ENCODE results near the gene YIPF7. TPM values are rescaled to one million over a fixed set of nuclear protein-coding genes. Genes with fewer than 3 reads are reported as not detected.

The YIPF7 gene
- total and polyA plus RNA-seq, 4 donors, result not detected

DNA sequence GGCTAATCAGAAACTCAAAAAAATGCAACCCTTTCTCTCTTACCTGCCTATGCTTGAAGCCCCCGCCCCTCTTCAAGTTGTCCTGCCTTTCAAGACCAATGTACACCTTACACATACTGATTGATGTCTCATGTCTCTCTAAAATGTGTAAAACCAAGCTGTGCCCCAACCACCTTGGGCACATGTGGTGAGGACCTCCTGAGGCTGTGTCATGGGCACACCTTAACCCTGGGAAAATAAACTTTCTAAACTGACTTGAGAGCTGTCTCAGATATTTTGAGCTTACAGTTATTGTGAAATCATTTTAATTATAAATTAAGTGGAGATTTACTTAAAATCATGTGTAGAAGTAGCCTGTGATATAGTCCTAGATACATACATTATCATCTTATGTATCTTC is 49.0 kb upstream of the YIPF7 start:
- Histone ChIP-seq H3K27me3 (ENCODE audit: control insufficient read depth in 4 of 4, insufficient read depth in 4 of 4, low read length in 3 of 4) (no peaks in the 10 kb centered on the region), H3K4me3 (ENCODE audit: low read depth in 1 of 3, low read length in 3 of 3) (no peak overlapping the region), H3K4me1 (ENCODE audit: control insufficient read depth in 4 of 4, insufficient read depth in 4 of 4, low read length in 3 of 4) (no peaks in the 10 kb centered on the region), H3K9me3 (ENCODE audit: control insufficient read depth in 4 of 4, low read length in 3 of 4) (no peaks in the 10 kb centered on the region), H3K27ac (ENCODE audit: low read depth in 1 of 2, low read length in 2 of 2) (no peak overlapping the region), H3K36me3 (ENCODE audit: control insufficient read depth in 4 of 4, insufficient read depth in 3 of 4, low read depth in 1 of 4, low read length in 3 of 4) (peaks cover 2 to 36% (median 25%) of the 10 kb centered on the region in 4 donors), H3K9ac (ENCODE audit: low read depth in 1 of 2, low read length in 2 of 2) (no peak overlapping the region)
- no peak for TF ChIP-seq YY1 (IDR thresholded peaks at IDR 0.05)
- TF ChIP-seq JUND (IDR thresholded peaks at IDR 0.05), result no peak
- TF ChIP-seq, protein P1, sequence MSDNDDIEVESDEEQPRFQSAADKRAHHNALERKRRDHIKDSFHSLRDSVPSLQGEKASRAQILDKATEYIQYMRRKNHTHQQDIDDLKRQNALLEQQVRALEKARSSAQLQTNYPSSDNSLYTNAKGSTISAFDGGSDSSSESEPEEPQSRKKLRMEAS (IDR thresholded peaks at IDR 0.05), result no peak
- TF ChIP-seq, protein P2, sequence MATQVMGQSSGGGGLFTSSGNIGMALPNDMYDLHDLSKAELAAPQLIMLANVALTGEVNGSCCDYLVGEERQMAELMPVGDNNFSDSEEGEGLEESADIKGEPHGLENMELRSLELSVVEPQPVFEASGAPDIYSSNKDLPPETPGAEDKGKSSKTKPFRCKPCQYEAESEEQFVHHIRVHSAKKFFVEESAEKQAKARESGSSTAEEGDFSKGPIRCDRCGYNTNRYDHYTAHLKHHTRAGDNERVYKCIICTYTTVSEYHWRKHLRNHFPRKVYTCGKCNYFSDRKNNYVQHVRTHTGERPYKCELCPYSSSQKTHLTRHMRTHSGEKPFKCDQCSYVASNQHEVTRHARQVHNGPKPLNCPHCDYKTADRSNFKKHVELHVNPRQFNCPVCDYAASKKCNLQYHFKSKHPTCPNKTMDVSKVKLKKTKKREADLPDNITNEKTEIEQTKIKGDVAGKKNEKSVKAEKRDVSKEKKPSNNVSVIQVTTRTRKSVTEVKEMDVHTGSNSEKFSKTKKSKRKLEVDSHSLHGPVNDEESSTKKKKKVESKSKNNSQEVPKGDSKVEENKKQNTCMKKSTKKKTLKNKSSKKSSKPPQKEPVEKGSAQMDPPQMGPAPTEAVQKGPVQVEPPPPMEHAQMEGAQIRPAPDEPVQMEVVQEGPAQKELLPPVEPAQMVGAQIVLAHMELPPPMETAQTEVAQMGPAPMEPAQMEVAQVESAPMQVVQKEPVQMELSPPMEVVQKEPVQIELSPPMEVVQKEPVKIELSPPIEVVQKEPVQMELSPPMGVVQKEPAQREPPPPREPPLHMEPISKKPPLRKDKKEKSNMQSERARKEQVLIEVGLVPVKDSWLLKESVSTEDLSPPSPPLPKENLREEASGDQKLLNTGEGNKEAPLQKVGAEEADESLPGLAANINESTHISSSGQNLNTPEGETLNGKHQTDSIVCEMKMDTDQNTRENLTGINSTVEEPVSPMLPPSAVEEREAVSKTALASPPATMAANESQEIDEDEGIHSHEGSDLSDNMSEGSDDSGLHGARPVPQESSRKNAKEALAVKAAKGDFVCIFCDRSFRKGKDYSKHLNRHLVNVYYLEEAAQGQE (IDR thresholded peaks at IDR 0.05), result no peak
- no peak for TF ChIP-seq NR2F2 (IDR thresholded peaks at IDR 0.05)
- no peak for DNase-seq (ENCODE audit: low spot score)
- 97% methylated on average over 1 of the region's 1 CpG for WGBS

GRCh38 chr4:44684648-44685047 is 33.2 kb upstream of the YIPF7 start:
- TF ChIP-seq, protein P3, sequence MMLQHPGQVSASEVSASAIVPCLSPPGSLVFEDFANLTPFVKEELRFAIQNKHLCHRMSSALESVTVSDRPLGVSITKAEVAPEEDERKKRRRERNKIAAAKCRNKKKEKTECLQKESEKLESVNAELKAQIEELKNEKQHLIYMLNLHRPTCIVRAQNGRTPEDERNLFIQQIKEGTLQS (IDR thresholded peaks at IDR 0.05), result no peak
- TF ChIP-seq, protein P4, sequence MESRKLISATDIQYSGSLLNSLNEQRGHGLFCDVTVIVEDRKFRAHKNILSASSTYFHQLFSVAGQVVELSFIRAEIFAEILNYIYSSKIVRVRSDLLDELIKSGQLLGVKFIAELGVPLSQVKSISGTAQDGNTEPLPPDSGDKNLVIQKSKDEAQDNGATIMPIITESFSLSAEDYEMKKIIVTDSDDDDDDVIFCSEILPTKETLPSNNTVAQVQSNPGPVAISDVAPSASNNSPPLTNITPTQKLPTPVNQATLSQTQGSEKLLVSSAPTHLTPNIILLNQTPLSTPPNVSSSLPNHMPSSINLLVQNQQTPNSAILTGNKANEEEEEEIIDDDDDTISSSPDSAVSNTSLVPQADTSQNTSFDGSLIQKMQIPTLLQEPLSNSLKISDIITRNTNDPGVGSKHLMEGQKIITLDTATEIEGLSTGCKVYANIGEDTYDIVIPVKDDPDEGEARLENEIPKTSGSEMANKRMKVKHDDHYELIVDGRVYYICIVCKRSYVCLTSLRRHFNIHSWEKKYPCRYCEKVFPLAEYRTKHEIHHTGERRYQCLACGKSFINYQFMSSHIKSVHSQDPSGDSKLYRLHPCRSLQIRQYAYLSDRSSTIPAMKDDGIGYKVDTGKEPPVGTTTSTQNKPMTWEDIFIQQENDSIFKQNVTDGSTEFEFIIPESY (IDR thresholded peaks at IDR 0.05), result no peak
- TF ChIP-seq GABPA (IDR thresholded peaks at IDR 0.05 in 1 of 2, conservative IDR thresholded peaks at IDR 0.05 in 1 of 2), result no peak
- no peak for TF ChIP-seq FOXA2 (IDR thresholded peaks at IDR 0.05)
- no peak for TF ChIP-seq FOXA1 (IDR thresholded peaks at IDR 0.05)
- TF ChIP-seq SP1 (IDR thresholded peaks at IDR 0.05), result no peak
- TF ChIP-seq EGR1 (IDR thresholded peaks at IDR 0.05; ENCODE audit: low read depth in 2 of 2), result no peak
- TF ChIP-seq TAF1 (conservative IDR thresholded peaks at IDR 0.05), result no peak
- TF ChIP-seq, protein P1 (IDR thresholded peaks at IDR 0.05), result no peak
- TF ChIP-seq NR2F2 (IDR thresholded peaks at IDR 0.05), result no peak
- TF ChIP-seq, protein P2 (IDR thresholded peaks at IDR 0.05), result no peak
- TF ChIP-seq RAD21 (IDR thresholded peaks at IDR 0.05), result no peak
- no peak for TF ChIP-seq RXRA (IDR thresholded peaks at IDR 0.05)
- TF ChIP-seq, protein P5, sequence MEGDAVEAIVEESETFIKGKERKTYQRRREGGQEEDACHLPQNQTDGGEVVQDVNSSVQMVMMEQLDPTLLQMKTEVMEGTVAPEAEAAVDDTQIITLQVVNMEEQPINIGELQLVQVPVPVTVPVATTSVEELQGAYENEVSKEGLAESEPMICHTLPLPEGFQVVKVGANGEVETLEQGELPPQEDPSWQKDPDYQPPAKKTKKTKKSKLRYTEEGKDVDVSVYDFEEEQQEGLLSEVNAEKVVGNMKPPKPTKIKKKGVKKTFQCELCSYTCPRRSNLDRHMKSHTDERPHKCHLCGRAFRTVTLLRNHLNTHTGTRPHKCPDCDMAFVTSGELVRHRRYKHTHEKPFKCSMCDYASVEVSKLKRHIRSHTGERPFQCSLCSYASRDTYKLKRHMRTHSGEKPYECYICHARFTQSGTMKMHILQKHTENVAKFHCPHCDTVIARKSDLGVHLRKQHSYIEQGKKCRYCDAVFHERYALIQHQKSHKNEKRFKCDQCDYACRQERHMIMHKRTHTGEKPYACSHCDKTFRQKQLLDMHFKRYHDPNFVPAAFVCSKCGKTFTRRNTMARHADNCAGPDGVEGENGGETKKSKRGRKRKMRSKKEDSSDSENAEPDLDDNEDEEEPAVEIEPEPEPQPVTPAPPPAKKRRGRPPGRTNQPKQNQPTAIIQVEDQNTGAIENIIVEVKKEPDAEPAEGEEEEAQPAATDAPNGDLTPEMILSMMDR (IDR thresholded peaks at IDR 0.05; ENCODE audit: low read depth, low read length, missing input control), result no peak
- no peak for TF ChIP-seq YY1 (IDR thresholded peaks at IDR 0.05)
- TF ChIP-seq HNF4G (IDR thresholded peaks at IDR 0.05), result no peak
- no peak for DNase-seq (ENCODE audit: low spot score)
- Histone ChIP-seq H3K27ac (ENCODE audit: low read depth in 1 of 2, low read length in 2 of 2) (no peak overlapping the region), H3K4me3 (ENCODE audit: low read depth in 1 of 3, low read length in 3 of 3) (no peak overlapping the region), H3K4me1 (ENCODE audit: control insufficient read depth in 4 of 4, insufficient read depth in 4 of 4, low read length in 3 of 4) (peaks cover 0 to 9% (median 7%) of the 10 kb centered on the region in 4 donors), H3K9ac (ENCODE audit: low read depth in 1 of 2, low read length in 2 of 2) (no peak overlapping the region), H3K36me3 (ENCODE audit: control insufficient read depth in 4 of 4, insufficient read depth in 3 of 4, low read depth in 1 of 4, low read length in 3 of 4) (peaks cover 5 to 31% (median 29%) of the 10 kb centered on the region in 4 donors), H3K9me3 (ENCODE audit: control insufficient read depth in 4 of 4, low read length in 3 of 4) (no peaks in the 10 kb centered on the region), H3K27me3 (ENCODE audit: control insufficient read depth in 4 of 4, insufficient read depth in 4 of 4, low read length in 3 of 4) (no peaks in the 10 kb centered on the region)
- WGBS, result 98% methylated on average over 1 of the region's 1 CpG
